Choroid plexus epithelial cell (primary cell): ENCODE results near the gene RAB3B.

Source experiments
- DNase-seq: peaks from one replicate; pipeline ENCODE4 v3.0.0-alpha.2; 2010; ENCODE audit warnings: low read depth
- H3K4me3 ChIP-seq: 2 replicates; pipeline ENCODE4 v1.5.1; 2011; ENCODE audit warnings: low read depth, mild to moderate bottlenecking, control low read depth, low read length, moderate library complexity
- CTCF ChIP-seq: conservative IDR thresholded peaks from 2 replicates; pipeline ENCODE4 v1.5.1; 2011; ENCODE audit warnings: low read depth, mild to moderate bottlenecking, control low read depth, inconsistent platforms, low read length, moderate library complexity

RAB3B gene

DNA sequence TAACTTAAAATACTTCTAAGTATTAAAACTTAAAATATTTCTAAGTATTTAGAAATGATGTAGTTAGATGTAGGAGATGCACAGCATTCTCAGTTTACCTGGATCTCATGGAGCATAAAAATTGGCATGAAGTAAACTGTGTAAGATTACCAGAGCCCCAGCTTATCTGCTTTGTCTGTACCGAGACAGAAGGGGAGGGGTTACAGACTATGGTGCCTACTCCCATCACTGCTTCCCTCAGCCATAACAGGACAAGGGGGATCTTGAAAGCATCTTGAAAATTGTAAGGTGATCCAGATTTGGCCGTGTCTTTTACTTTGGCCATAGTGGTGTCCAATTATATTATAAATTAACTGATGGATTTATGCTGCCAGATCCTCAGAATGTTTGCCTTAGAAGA is 130.8 kb downstream of the RAB3B start:
- no peak overlapping the region for H3K4me3 ChIP-seq
- TF ChIP-seq CTCF: no peak
- DNase-seq: no peak

DNA sequence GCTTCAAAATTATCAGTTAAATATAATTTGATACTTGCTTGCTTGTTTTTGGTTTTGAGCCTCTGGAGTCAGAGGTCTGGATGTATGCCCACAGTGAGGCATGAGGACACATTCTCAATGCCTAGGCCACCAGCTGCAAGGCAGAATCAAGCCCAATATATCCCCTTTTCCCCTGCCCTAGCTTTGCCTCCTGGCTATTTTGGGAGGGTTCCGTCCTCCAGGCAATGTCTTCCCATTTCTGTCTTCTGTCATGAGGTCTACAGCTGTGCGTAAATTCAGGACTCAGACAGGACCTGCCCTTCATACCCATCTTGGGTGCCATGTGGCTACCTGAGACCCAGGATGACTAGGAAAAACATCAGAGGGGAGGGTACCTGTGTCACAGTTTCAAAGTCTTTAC is 131.2 kb downstream of the RAB3B start:
- DNase-seq: no peak
- no peak overlapping the region for H3K4me3 ChIP-seq
- no peak for TF ChIP-seq CTCF

DNA sequence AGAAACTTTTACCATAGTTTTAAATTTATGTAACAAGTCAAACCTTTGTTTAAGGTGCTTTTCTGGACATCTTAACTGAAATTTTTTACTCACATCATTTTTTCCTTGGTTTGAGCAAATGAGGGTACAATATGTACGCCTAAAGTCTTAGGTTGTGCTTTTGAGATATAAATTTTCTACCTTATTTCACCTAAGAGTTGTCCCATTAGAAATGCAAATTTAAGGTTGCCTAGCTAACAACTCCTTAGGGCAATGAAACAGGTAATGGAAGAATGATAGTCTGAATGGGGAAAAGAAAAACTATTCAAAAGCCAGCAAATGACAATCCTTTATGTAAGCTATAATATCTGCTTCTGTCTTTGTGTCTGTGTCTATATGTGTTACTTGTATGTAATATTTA is 131.6 kb downstream of the RAB3B start:
- TF ChIP-seq CTCF: no peak

More for the DNA sequence above, 131.6 kb downstream of the RAB3B start:
- H3K4me3 ChIP-seq: no peak overlapping the region
- no peak for DNase-seq
